A549 (cell line): Measurements from ENCODE around the gene ZBTB20.

Experiments used
- BHLHE40 ChIP-seq: IDR thresholded peaks from 2 replicates; pipeline ENCODE4 v1.6.1; 2012; ENCODE audit warnings: low read depth, low read length, inconsistent platforms
- CHD2 ChIP-seq: fragments of 150-350 bp; IDR thresholded peaks from 2 replicates; pipeline ENCODE4 v1.6.1; 2014; ENCODE audit warnings: low read length; ENCODE audit not compliant: partially characterized antibody
- EP300 ChIP-seq, 2 experiments: fragments of >200 bp; sonication (Bioruptor Twin); formaldehyde crosslinking; IDR thresholded peaks; 2 replicates in 1 of 2; 3 replicates in 1 of 2; pipeline ENCODE4 v1.6.1; 2016 to 2017
- HDAC2 ChIP-seq: fragments of 200-600 bp; sonication (generic); IDR thresholded peaks from 2 replicates; pipeline ENCODE4 v1.6.1; 2016
- JUNB ChIP-seq: fragments of >200 bp; sonication (Bioruptor Twin); formaldehyde crosslinking; IDR thresholded peaks from 2 replicates; pipeline ENCODE4 v1.6.1; 2016
- NR3C1 ChIP-seq: fragments of >200 bp; sonication (Bioruptor Twin); formaldehyde crosslinking; IDR thresholded peaks from 3 replicates; pipeline ENCODE4 v1.6.1; 2017
- POLR2A ChIP-seq: IDR thresholded peaks from 2 replicates; pipeline ENCODE4 v1.6.1; 2012; ENCODE audit warnings: mild to moderate bottlenecking, low read length
- RARB ChIP-seq: fragments of 250-450 bp; sonication (Bioruptor Pico); IDR thresholded peaks from 2 replicates; pipeline ENCODE4 v1.8.0; 2021; ENCODE audit warnings: mild to moderate bottlenecking, moderate library complexity
- RCOR1 ChIP-seq: fragments of 150-350 bp; IDR thresholded peaks from 2 replicates; pipeline ENCODE4 v1.6.1; 2014; ENCODE audit warnings: antibody characterized with exemption, low read length, low read depth
- SREBF2 ChIP-seq: fragments of 450-650 bp; IDR thresholded peaks from 2 replicates; pipeline ENCODE4 v1.6.1; 2014; ENCODE audit warnings: mild to moderate bottlenecking, moderate library complexity
- TF ChIP-seq, protein P1 (sequence below): fragments of >200 bp; sonication (Bioruptor Twin); formaldehyde crosslinking; IDR thresholded peaks from 3 replicates; pipeline ENCODE4 v1.5.1; 2016

GRCh38 chr3:114452256-114452655 is 694.8 kb downstream of the ZBTB20 start:
- TF ChIP-seq POLR2A (no peak), HDAC2 (no peak), EP300 (IDR thresholded peaks at IDR 0.05) (no peak), JUNB (no peak), BHLHE40 (no peak), RCOR1 (no peak), NR3C1 (no peak), RARB (CRISPR knock-in tag) (no peak), CHD2 (no peak), SREBF2 (no peak)
- TF ChIP-seq, protein P1, sequence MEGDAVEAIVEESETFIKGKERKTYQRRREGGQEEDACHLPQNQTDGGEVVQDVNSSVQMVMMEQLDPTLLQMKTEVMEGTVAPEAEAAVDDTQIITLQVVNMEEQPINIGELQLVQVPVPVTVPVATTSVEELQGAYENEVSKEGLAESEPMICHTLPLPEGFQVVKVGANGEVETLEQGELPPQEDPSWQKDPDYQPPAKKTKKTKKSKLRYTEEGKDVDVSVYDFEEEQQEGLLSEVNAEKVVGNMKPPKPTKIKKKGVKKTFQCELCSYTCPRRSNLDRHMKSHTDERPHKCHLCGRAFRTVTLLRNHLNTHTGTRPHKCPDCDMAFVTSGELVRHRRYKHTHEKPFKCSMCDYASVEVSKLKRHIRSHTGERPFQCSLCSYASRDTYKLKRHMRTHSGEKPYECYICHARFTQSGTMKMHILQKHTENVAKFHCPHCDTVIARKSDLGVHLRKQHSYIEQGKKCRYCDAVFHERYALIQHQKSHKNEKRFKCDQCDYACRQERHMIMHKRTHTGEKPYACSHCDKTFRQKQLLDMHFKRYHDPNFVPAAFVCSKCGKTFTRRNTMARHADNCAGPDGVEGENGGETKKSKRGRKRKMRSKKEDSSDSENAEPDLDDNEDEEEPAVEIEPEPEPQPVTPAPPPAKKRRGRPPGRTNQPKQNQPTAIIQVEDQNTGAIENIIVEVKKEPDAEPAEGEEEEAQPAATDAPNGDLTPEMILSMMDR, result no peak
